Measurements from ENCODE around the gene CCDC30.

DNA sequence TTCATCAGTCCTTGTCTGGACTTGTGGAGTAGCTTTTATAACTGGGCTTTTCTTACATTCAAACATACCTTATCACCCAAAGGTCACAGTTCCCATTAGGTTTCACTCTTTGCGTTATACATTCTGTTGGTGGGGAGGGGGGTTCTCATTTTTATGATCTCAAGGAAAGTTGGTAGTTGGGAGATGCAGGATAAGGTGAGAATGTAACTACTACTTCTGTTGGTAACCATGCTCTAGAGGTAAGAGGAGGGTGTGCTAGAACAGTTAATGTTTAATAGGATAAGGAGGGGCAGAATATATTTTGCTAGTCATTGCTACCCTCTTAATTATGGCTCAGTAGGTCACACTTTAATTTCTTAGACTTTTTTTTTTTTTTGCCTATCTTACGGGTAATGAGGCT is 229.8 kb downstream of the CCDC30 start:
- TF ChIP-seq POLR2A (IDR thresholded peaks at IDR 0.05) (no peak), EP300 (IDR thresholded peaks at IDR 0.05) (no peak)
- TF ChIP-seq, protein P1, sequence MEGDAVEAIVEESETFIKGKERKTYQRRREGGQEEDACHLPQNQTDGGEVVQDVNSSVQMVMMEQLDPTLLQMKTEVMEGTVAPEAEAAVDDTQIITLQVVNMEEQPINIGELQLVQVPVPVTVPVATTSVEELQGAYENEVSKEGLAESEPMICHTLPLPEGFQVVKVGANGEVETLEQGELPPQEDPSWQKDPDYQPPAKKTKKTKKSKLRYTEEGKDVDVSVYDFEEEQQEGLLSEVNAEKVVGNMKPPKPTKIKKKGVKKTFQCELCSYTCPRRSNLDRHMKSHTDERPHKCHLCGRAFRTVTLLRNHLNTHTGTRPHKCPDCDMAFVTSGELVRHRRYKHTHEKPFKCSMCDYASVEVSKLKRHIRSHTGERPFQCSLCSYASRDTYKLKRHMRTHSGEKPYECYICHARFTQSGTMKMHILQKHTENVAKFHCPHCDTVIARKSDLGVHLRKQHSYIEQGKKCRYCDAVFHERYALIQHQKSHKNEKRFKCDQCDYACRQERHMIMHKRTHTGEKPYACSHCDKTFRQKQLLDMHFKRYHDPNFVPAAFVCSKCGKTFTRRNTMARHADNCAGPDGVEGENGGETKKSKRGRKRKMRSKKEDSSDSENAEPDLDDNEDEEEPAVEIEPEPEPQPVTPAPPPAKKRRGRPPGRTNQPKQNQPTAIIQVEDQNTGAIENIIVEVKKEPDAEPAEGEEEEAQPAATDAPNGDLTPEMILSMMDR (IDR thresholded peaks at IDR 0.05), result no peak
